ENCODE data around the gene PCCB.

PCCB gene

GRCh38 chr3:136276049-136276755 lies 26.1 kb downstream of the PCCB start:
- Histone ChIP-seq H3K9me3 (peaks cover 6% of the 10 kb centered on the region; the same call in 1 of the 2 replicates), H3K4me1 (no peaks in the 10 kb centered on the region), H3K4me3 (no peak overlapping the region), H3K27me3 (ENCODE audit: low read depth) (no peaks in the 10 kb centered on the region), H3K36me3 (replicated peaks) (no peaks in the 10 kb centered on the region; the same call in 1 of the 2 replicates)
- DNase-seq (ENCODE audit: low spot score in 2 of 2): no peak
- in situ Hi-C loops (cut with MboI; ENCODE audit: low sequenced_read_pairs): no loop called here

GRCh38 chr3:136277115-136277514 lies 27.0 kb downstream of the PCCB start:
- DNase-seq (ENCODE audit: low spot score in 2 of 2): no peak
- peaks cover 3% of the 10 kb centered on the region; the same call in 1 of the 2 replicates for H3K36me3 ChIP-seq (replicated peaks)
- H3K27me3 ChIP-seq (ENCODE audit: low read depth): no peaks in the 10 kb centered on the region
- H3K9me3 ChIP-seq: peaks cover 8% of the 10 kb centered on the region; the same call in 1 of the 2 replicates
- in situ Hi-C loops (cut with MboI; ENCODE audit: low sequenced_read_pairs): no loop called here
- H3K4me1 ChIP-seq: no peaks in the 10 kb centered on the region
- no peak overlapping the region for H3K4me3 ChIP-seq

DNA sequence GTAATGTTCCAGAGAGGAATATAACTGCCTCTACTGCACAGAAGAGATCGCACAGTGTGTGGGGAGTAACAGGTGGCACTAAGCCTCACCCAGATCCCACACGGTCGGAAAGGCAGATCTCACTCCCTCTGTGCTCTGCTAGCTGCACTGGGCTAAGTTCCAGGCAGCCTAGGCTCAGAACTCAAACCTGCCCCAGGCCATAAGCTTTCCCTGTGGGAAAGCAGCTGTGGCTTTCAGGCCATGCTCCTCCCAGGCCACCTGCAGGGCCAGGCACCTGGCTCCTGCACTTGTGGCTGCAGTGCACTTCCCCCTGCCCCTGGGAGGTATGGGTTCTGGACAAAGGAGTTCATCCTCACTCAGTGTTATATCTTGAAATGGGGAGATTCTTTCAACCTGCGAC lies 27.5 kb downstream of the PCCB start:
- no peaks in the 10 kb centered on the region for H3K27me3 ChIP-seq (ENCODE audit: low read depth)
- peaks cover 8% of the 10 kb centered on the region; the same call in 1 of the 2 replicates for H3K9me3 ChIP-seq
- no peak for DNase-seq (ENCODE audit: low spot score in 2 of 2)
- peaks cover 3% of the 10 kb centered on the region; the same call in 1 of the 2 replicates for H3K36me3 ChIP-seq (replicated peaks)
- no peaks in the 10 kb centered on the region for H3K4me1 ChIP-seq
- in situ Hi-C loops (cut with MboI; ENCODE audit: low sequenced_read_pairs): no loop called here
- H3K4me3 ChIP-seq: no peak overlapping the region

DNA sequence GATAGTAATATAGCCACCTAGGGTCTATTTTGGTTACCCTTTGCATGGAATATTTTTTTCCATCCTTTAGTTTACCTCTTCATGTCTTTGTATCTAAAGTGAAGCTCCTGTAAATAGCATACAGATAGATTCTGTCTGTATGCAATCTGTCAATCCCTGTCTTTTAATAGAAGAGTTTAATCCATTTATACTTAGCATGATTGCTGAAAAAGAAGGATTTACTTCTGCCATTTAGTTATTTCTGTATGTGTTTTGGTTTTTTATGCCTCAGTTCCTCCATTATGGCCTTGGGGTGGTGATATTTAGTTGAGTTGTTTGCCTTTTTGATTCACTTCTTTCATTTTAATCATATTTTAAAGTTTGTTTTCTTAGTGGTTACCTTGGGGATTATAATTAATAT lies 29.0 kb downstream of the PCCB start:
- H3K4me1 ChIP-seq: no peaks in the 10 kb centered on the region
- no peaks in the 10 kb centered on the region for H3K27me3 ChIP-seq (ENCODE audit: low read depth)
- no peak overlapping the region for H3K4me3 ChIP-seq
- H3K36me3 ChIP-seq (replicated peaks): peaks cover 6% of the 10 kb centered on the region; the same call in 1 of the 2 replicates
- peaks cover 8% of the 10 kb centered on the region; the same call in 1 of the 2 replicates for H3K9me3 ChIP-seq
- in situ Hi-C loops (cut with MboI; ENCODE audit: low sequenced_read_pairs): no loop called here
- no peak for DNase-seq (ENCODE audit: low spot score in 2 of 2)

DNA sequence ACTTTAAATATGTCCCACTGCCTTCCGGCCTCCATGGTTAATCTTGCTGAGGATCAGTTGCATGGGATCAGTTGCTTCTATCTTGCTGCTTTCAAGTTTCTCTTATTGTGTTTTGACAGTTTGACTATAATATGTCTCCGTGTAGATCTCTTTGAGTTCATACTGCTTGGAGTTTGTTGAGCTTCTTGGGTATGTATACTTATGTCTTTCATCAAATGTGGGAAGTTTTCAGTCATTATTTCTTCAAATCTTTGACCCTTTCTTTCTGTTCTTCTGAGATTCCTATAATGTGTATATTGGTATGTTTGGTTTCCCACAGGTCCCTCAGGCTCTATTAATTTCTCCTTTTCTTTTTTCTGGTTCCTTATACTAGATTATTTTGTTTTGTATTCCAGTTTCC lies 30.8 kb downstream of the PCCB start:
- in situ Hi-C loops (cut with MboI; ENCODE audit: low sequenced_read_pairs): no loop called here
- Histone ChIP-seq H3K36me3 (replicated peaks) (peaks cover 12% of the 10 kb centered on the region), H3K9me3 (peaks cover 8% of the 10 kb centered on the region; the same call in 1 of the 2 replicates), H3K4me1 (no peaks in the 10 kb centered on the region), H3K27me3 (ENCODE audit: low read depth) (no peaks in the 10 kb centered on the region), H3K4me3 (no peak overlapping the region)
- DNase-seq (ENCODE audit: low spot score in 2 of 2): no peak

- in situ Hi-C loops (cut with MboI; ENCODE audit: low sequenced_read_pairs): no loop called here
- DNase-seq (ENCODE audit: low spot score in 2 of 2): no peak
These were observed 31.9 kb downstream of the PCCB start for GRCh38 chr3:136281966-136282520.

GRCh38 chr3:136283627-136284026 lies 33.5 kb downstream of the PCCB start:
- H3K4me1 ChIP-seq: no peaks in the 10 kb centered on the region
- in situ Hi-C loops (cut with MboI; ENCODE audit: low sequenced_read_pairs): no loop called here
- H3K9me3 ChIP-seq: peaks cover 8% of the 10 kb centered on the region; the same call in 1 of the 2 replicates
- no peaks in the 10 kb centered on the region for H3K27me3 ChIP-seq (ENCODE audit: low read depth)
- H3K36me3 ChIP-seq (replicated peaks): peaks cover 14% of the 10 kb centered on the region
- H3K4me3 ChIP-seq: no peak overlapping the region
- DNase-seq (ENCODE audit: low spot score in 2 of 2): no peak

More at GRCh38 chr3:136281966-136282520, 31.9 kb downstream of the PCCB start:
- Histone ChIP-seq H3K4me1 (no peaks in the 10 kb centered on the region), H3K36me3 (replicated peaks) (peaks cover 14% of the 10 kb centered on the region), H3K9me3 (peaks cover 8% of the 10 kb centered on the region; the same call in 1 of the 2 replicates), H3K4me3 (no peak overlapping the region), H3K27me3 (ENCODE audit: low read depth) (no peaks in the 10 kb centered on the region)

DNA sequence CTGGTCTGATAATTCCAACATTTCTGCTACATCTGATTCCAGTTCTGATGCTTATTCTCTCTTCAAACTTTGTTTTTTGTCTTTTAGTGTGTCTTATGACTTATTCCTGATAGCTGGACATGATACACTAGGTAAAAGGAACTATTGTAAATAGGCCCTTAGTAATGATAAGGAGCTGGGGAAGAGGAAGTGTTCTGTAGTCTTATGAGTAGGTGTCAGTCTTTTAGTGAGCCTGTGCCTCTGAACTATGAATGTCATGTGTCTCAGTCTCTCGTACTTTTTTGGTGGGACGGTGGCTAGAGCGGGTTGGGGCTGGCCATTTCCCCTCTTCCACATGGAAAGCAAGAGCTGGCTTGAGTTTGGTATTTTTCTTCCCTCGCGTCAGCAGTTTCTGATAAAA lies 41.2 kb downstream of the PCCB start:
- no peak for DNase-seq (ENCODE audit: low spot score in 2 of 2)
- peaks cover 7% of the 10 kb centered on the region for H3K36me3 ChIP-seq (replicated peaks)
- H3K9me3 ChIP-seq: no peaks in the 10 kb centered on the region
- in situ Hi-C loops (cut with MboI; ENCODE audit: low sequenced_read_pairs): no loop called here
- no peaks in the 10 kb centered on the region for H3K4me1 ChIP-seq
- H3K4me3 ChIP-seq: no peak overlapping the region
- H3K27me3 ChIP-seq (ENCODE audit: low read depth): no peaks in the 10 kb centered on the region

DNA sequence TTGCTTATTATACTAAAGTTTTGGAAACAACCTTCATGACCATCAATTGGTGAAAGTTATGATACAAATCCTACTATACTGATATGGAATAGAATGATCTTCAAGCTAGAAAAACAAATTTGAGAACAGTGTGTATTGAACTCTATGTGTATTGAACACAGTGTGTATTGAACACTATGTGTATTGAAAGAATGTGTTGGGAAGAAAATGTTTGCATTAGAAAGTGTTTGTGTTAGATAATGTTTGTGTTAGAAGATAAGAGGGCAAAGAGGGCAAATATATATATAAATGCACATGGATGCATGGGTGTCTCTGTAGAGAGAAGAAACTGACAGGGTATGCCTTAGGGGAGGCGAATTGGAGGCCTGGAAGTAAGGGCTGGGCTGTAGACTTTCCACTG lies 42.4 kb downstream of the PCCB start:
- Histone ChIP-seq H3K36me3 (replicated peaks) (peaks cover 7% of the 10 kb centered on the region), H3K4me1 (no peaks in the 10 kb centered on the region), H3K4me3 (no peak overlapping the region), H3K27me3 (ENCODE audit: low read depth) (no peaks in the 10 kb centered on the region), H3K9me3 (no peaks in the 10 kb centered on the region)
- in situ Hi-C loops (cut with MboI; ENCODE audit: low sequenced_read_pairs): no loop called here
- no peak for DNase-seq (ENCODE audit: low spot score in 2 of 2)

GRCh38 chr3:136293279-136293678 lies 43.1 kb downstream of the PCCB start:
- in situ Hi-C loops (cut with MboI; ENCODE audit: low sequenced_read_pairs): no loop called here
- Histone ChIP-seq H3K4me1 (no peaks in the 10 kb centered on the region), H3K4me3 (no peak overlapping the region), H3K27me3 (ENCODE audit: low read depth) (no peaks in the 10 kb centered on the region), H3K9me3 (no peaks in the 10 kb centered on the region), H3K36me3 (replicated peaks) (peaks cover 7% of the 10 kb centered on the region)
- DNase-seq (ENCODE audit: low spot score in 2 of 2): no peak

GRCh38 chr3:136294176-136294575 lies 44.0 kb downstream of the PCCB start:
- H3K4me3 ChIP-seq: no peak overlapping the region
- no peaks in the 10 kb centered on the region for H3K27me3 ChIP-seq (ENCODE audit: low read depth)
- in situ Hi-C loops (cut with MboI; ENCODE audit: low sequenced_read_pairs): no loop called here
- H3K4me1 ChIP-seq: no peaks in the 10 kb centered on the region
- peaks cover 7% of the 10 kb centered on the region for H3K36me3 ChIP-seq (replicated peaks)
- H3K9me3 ChIP-seq: no peaks in the 10 kb centered on the region
- no peak for DNase-seq (ENCODE audit: low spot score in 2 of 2)

DNA sequence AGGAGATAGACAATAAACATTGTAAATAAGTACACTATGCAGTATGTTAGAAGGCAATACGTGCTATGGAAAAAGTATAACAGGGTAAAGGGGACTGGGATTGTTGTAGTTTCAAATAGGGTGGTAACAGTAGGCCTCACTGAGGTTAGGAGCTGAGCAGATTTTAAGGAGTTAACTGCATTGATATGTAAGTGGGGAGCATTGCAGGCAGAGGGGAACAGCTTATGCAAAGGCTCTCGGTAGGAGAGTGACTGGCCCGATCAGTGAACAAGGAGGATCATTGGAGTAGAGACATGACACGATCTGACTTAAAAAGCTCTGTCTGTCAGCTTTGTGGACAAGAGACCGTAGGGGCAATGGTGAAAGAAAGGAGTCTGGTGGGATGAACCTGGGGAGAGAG lies 46.8 kb downstream of the PCCB start:
- Histone ChIP-seq H3K27me3 (ENCODE audit: low read depth) (no peaks in the 10 kb centered on the region), H3K9me3 (no peaks in the 10 kb centered on the region), H3K4me1 (no peaks in the 10 kb centered on the region), H3K4me3 (no peak overlapping the region), H3K36me3 (replicated peaks) (peaks cover 10% of the 10 kb centered on the region)
- DNase-seq (ENCODE audit: low spot score in 2 of 2): no peak
- in situ Hi-C loops (cut with MboI; ENCODE audit: low sequenced_read_pairs): no loop called here

GRCh38 chr3:136297826-136298225 lies 47.7 kb downstream of the PCCB start:
- in situ Hi-C loops (cut with MboI; ENCODE audit: low sequenced_read_pairs): no loop called here
- Histone ChIP-seq H3K36me3 (replicated peaks) (peaks cover 10% of the 10 kb centered on the region), H3K9me3 (no peaks in the 10 kb centered on the region)

DNA sequence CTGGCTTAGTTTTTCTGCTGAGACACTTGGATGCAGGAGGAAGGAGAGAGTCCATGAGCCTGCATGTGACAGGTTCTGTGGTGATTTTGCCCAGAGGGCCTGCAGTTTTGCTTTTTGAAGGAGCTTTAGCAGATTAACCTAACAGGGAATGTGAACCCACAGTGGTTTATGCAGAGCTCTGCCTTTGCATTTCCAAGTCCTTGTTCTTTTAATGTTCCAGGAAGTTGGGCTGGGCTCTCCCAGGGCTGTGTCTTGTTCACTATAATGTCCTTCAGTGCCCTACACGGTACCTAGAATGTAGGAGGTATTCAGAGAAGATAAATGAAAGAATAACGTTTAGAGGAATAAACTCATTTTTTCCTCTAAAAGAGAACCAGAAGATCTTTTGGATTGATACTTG lies 50.3 kb downstream of the PCCB start:
- Histone ChIP-seq H3K4me1 (no peaks in the 10 kb centered on the region), H3K9me3 (no peaks in the 10 kb centered on the region), H3K27me3 (ENCODE audit: low read depth) (no peaks in the 10 kb centered on the region), H3K36me3 (replicated peaks) (peaks cover 3% of the 10 kb centered on the region; the same call in 1 of the 2 replicates), H3K4me3 (no peak overlapping the region)
- DNase-seq (ENCODE audit: low spot score in 2 of 2): no peak
- in situ Hi-C loops (cut with MboI; ENCODE audit: low sequenced_read_pairs): loop anchor here (10.0 to 25.0 kb wide), 2 partner anchors 213 to 714 kb away; no protein-coding TSS in a partner anchor

More at GRCh38 chr3:136297826-136298225, 47.7 kb downstream of the PCCB start:
- Histone ChIP-seq H3K4me1 (no peaks in the 10 kb centered on the region), H3K4me3 (no peak overlapping the region), H3K27me3 (ENCODE audit: low read depth) (no peaks in the 10 kb centered on the region)
- no peak for DNase-seq (ENCODE audit: low spot score in 2 of 2)

Data from HAP-1 (cell line).